ENCODE measurements around the gene ULK2. TPM values are rescaled to one million over a fixed set of nuclear protein-coding genes. Genes with fewer than 3 reads are reported as not detected.

Gene ULK2
- total and polyA plus RNA-seq, 2 experiments from 2014 or later = 6.8 to 19.2 TPM

DNA sequence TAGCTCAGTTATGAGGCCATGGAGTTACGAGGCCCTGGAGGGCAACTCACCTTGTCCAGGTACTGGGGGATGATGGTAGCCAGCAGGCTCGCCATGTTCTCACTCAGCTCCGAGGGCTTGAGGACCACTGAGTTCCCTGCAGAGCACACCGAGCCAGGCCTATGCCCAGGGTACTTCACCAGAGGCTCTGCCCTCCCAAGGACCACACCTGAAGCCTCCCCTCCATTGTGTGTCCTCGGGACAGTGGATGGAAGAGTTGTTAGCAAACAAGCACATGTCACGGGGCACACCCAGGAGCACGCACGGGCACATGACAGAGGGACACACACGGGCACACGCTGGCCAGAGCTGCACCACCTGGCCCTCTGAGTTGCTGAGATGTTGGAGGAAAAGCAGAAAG is 125.2 kb downstream of the ULK2 start:
- TF ChIP-seq EZH2 (IDR thresholded peaks at IDR 0.05; ENCODE audit: insufficient read depth, poor library complexity, severe bottlenecking) (no peak), EZH2phosphoT487 (IDR thresholded peaks at IDR 0.05; ENCODE audit: insufficient read depth, low read depth) (no peak)
- whole genome bisulfite sequencing, 2 experiments (ENCODE audit: low coverage in 1 of 2, low lambda C conversion rate in 2 of 2, missing lambda C conversion rate in 2 of 2) = 85 to 87% methylated on average over 10 of the region's 10 CpGs
- no peaks in the 10 kb centered on the region for H3K79me2 ChIP-seq (ENCODE audit: insufficient read depth)
- no peaks in the 10 kb centered on the region for H3F3A ChIP-seq (ENCODE audit: insufficient read depth)
- no peak overlapping the region for H2AFZ ChIP-seq
- H3K9ac ChIP-seq = no peak overlapping the region
- no peaks in the 10 kb centered on the region for H3K9me2 ChIP-seq (ENCODE audit: insufficient read depth)
- no peaks in the 10 kb centered on the region for H3K4me1 ChIP-seq (ENCODE audit: insufficient read depth)
- H3K9me3 ChIP-seq (ENCODE audit: low read depth) = no peaks in the 10 kb centered on the region
- no peaks in the 10 kb centered on the region for H3K27me3 ChIP-seq (replicated peaks; ENCODE audit: insufficient read depth)
- in situ Hi-C loops (cut with MboI) = loop anchor here (10.0 kb wide), 1 partner anchor 58 kb away; no protein-coding TSS in a partner anchor
- no peak overlapping the region for H3K27ac ChIP-seq
- no peaks in the 10 kb centered on the region for H3K36me3 ChIP-seq (ENCODE audit: low read depth)
- no peak overlapping the region for H3K4me3 ChIP-seq
- no peak for DNase-seq
- no peak overlapping the region for H3K4me2 ChIP-seq (ENCODE audit: unreplicated experiment)
- no peaks in the 10 kb centered on the region for H4K20me1 ChIP-seq (ENCODE audit: insufficient read depth)

DNA sequence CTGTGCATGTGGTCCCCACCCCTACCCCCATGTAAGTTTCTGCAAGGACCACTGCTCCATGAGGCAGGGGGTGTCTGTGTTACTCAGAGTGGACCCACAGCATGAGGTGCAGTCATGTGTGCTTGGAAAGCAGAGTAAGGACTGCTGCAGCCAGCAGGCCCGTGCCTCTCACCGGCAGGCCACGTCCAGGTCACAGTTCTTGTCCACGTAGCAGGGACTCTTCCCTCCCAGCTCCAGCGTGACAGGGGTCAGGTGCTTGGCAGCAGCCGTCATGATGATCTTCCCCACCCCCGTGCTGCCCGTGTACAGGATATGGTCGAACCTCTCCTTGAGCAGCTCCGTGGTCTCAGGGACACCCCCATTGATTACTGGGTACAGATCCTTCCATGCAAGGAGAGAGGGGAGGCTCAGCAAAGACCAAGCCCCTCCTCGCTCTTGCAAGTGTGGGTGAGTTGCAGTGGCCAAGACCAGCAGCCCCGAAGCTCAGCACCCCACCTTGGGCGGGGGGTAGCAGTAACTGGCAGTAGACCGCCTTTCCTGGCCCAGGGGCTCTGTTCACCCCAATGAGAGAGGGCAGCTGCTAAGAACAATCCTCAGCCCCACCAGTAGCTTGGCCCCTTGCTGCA is 125.8 kb downstream of the ULK2 start:
- no peaks in the 10 kb centered on the region for H3K27me3 ChIP-seq (replicated peaks; ENCODE audit: insufficient read depth)
- TF ChIP-seq EZH2phosphoT487 (IDR thresholded peaks at IDR 0.05; ENCODE audit: insufficient read depth, low read depth) (no peak), EZH2 (IDR thresholded peaks at IDR 0.05; ENCODE audit: insufficient read depth, poor library complexity, severe bottlenecking) (no peak)
- no peak overlapping the region for H3K4me2 ChIP-seq (ENCODE audit: unreplicated experiment)
- H3K9ac ChIP-seq = no peak overlapping the region
- H3F3A ChIP-seq (ENCODE audit: insufficient read depth) = no peaks in the 10 kb centered on the region
- H2AFZ ChIP-seq = no peak overlapping the region
- no peak for DNase-seq
- H3K9me2 ChIP-seq (ENCODE audit: insufficient read depth) = no peaks in the 10 kb centered on the region
- H3K27ac ChIP-seq = no peak overlapping the region
- no peaks in the 10 kb centered on the region for H3K79me2 ChIP-seq (ENCODE audit: insufficient read depth)
- 77 to 85% methylated on average over 14 of the region's 14 CpGs for WGBS, 2 experiments (ENCODE audit: low coverage in 1 of 2, low lambda C conversion rate in 2 of 2, missing lambda C conversion rate in 2 of 2)
- in situ Hi-C loops (cut with MboI) = loop anchor here (10.0 kb wide), 1 partner anchor 57 kb away; no protein-coding TSS in a partner anchor
- no peaks in the 10 kb centered on the region for H4K20me1 ChIP-seq (ENCODE audit: insufficient read depth)
- no peaks in the 10 kb centered on the region for H3K36me3 ChIP-seq (ENCODE audit: low read depth)
- no peak overlapping the region for H3K4me3 ChIP-seq
- no peaks in the 10 kb centered on the region for H3K4me1 ChIP-seq (ENCODE audit: insufficient read depth)
- no peaks in the 10 kb centered on the region for H3K9me3 ChIP-seq (ENCODE audit: low read depth)

DNA sequence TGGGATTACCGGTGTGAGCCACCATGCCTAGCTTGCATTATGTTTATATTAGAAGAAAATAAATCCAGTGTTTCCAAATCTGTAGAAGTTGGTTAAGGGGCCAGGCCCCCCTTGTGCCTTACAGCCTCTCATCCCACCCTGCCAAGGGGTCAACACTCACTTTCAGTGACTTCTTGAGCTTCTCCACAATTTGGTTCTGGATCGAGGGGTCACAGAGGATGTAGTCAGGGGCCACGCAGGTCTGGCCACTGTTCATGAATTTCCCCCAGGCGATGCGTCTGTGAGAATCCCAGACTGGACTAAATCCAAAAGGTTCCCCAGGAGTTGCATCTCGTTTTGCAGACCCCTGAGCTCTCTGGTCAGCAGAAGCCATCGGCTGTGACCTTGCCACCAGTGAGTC is 126.8 kb downstream of the ULK2 start:
- H3K9me2 ChIP-seq (ENCODE audit: insufficient read depth) = no peaks in the 10 kb centered on the region
- H3K4me2 ChIP-seq (ENCODE audit: unreplicated experiment) = no peak overlapping the region
- in situ Hi-C loops (cut with MboI) = loop anchor here (10.0 kb wide), 1 partner anchor 56 kb away; no protein-coding TSS in a partner anchor
- H3K9ac ChIP-seq = no peak overlapping the region
- WGBS, 2 experiments (ENCODE audit: low coverage in 1 of 2, low lambda C conversion rate in 2 of 2, missing lambda C conversion rate in 2 of 2) = 76 to 80% methylated on average over 7 of the region's 7 CpGs
- H4K20me1 ChIP-seq (ENCODE audit: insufficient read depth) = no peaks in the 10 kb centered on the region
- no peaks in the 10 kb centered on the region for H3K9me3 ChIP-seq (ENCODE audit: low read depth)
- H3K4me3 ChIP-seq = no peak overlapping the region
- TF ChIP-seq EZH2phosphoT487 (IDR thresholded peaks at IDR 0.05; ENCODE audit: insufficient read depth, low read depth) (no peak), EZH2 (IDR thresholded peaks at IDR 0.05; ENCODE audit: insufficient read depth, poor library complexity, severe bottlenecking) (no peak)
- no peaks in the 10 kb centered on the region for H3K27me3 ChIP-seq (replicated peaks; ENCODE audit: insufficient read depth)
- H2AFZ ChIP-seq = no peak overlapping the region
- no peak overlapping the region for H3K27ac ChIP-seq
- H3K4me1 ChIP-seq (ENCODE audit: insufficient read depth) = no peaks in the 10 kb centered on the region
- no peaks in the 10 kb centered on the region for H3F3A ChIP-seq (ENCODE audit: insufficient read depth)
- H3K36me3 ChIP-seq (ENCODE audit: low read depth) = no peaks in the 10 kb centered on the region
- H3K79me2 ChIP-seq (ENCODE audit: insufficient read depth) = no peaks in the 10 kb centered on the region
- no peak for DNase-seq

DNA sequence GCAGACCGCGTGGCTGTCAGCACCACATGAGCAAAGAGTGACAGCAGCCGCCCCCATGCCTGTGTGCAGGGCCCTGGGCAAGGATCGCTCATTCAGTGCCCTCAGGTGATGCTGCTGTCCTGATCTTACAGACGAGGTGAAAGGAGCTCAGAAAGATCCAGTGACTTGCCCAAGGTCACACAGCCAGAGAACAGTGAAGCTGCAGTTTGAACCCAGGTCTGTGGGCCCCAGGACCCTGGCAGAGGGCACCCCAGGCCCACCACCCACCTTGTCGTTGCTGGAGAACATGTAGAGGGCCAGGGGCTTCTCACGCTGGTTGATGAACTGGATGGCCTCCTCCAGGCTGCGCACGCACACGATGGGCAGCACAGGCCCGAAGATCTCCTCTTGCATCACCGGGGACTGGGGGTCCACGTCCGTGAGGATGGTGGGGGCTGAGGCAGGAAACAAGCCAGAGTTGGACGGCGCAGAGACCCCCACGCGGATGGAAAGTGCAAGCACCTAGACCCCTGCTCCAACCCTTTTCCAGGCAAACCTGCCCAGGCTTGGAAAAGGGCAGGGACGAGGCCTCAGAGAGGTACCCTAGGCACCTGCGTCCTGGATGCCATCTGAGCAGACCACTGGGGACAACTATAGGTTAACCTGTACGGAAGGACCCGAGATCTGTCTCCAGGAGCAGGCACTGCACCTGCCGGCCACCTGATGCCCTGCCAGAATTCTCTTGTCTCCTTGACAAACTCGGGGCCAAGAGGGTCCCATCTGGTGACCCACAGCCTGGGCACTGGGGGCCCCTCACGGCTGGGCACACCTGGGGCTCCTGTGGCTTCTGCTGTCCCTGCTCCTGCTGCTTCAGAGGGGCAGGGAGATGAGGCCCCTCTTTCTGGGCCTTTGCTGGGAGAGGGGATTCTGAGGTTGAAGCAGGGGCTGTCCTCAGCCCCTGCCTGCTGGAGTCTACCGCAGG is 128.2 kb downstream of the ULK2 start:
- H3K27me3 ChIP-seq (replicated peaks; ENCODE audit: insufficient read depth) = no peaks in the 10 kb centered on the region
- no peak for DNase-seq
- no peaks in the 10 kb centered on the region for H3K4me1 ChIP-seq (ENCODE audit: insufficient read depth)
- H3K27ac ChIP-seq = no peak overlapping the region
- in situ Hi-C loops (cut with MboI) = loop anchor here (10.0 kb wide), 1 partner anchor 55 kb away; no protein-coding TSS in a partner anchor
- H3K4me3 ChIP-seq = no peak overlapping the region
- no peaks in the 10 kb centered on the region for H3K79me2 ChIP-seq (ENCODE audit: insufficient read depth)
- no peaks in the 10 kb centered on the region for H3K36me3 ChIP-seq (ENCODE audit: low read depth)
- TF ChIP-seq EZH2phosphoT487 (IDR thresholded peaks at IDR 0.05; ENCODE audit: insufficient read depth, low read depth) (no peak), EZH2 (IDR thresholded peaks at IDR 0.05; ENCODE audit: insufficient read depth, poor library complexity, severe bottlenecking) (no peak)
- 69 to 74% methylated on average over 25 to 26 of the region's 26 CpGs for WGBS, 2 experiments (ENCODE audit: low coverage in 1 of 2, low lambda C conversion rate in 2 of 2, missing lambda C conversion rate in 2 of 2)
- H4K20me1 ChIP-seq (ENCODE audit: insufficient read depth) = no peaks in the 10 kb centered on the region
- H3K9me3 ChIP-seq (ENCODE audit: low read depth) = no peaks in the 10 kb centered on the region
- H3F3A ChIP-seq (ENCODE audit: insufficient read depth) = no peaks in the 10 kb centered on the region
- no peaks in the 10 kb centered on the region for H3K9me2 ChIP-seq (ENCODE audit: insufficient read depth)
- H3K9ac ChIP-seq = no peak overlapping the region
- H2AFZ ChIP-seq = no peak overlapping the region
- H3K4me2 ChIP-seq (ENCODE audit: unreplicated experiment) = no peak overlapping the region
